Smooth muscle cell (in vitro differentiated cells): ENCODE results near the gene NRXN3. TPM values are rescaled to one million over a fixed set of nuclear protein-coding genes. Genes with fewer than 3 reads are reported as not detected.
A peak's percentile ranks its signal among the peaks of the same experiment; 100 is the strongest.

ENCODE experiments used
- DNase-seq: peaks from one replicate; lab custom pipeline; 2025; ENCODE audit not compliant: unreplicated experiment; lab: John Stamatoyannopoulos, UW
- H2AFZ ChIP-seq: fragments of 200-600 bp; sonication (generic); 2 replicates; pipeline ENCODE4 v1.6.0; 2016; ENCODE audit warnings: antibody characterized with exemption, low read depth, mild to moderate bottlenecking
- H3F3A ChIP-seq: fragments of 200-600 bp; sonication (generic); 2 replicates; pipeline ENCODE4 v1.6.0; 2017; ENCODE audit warnings: antibody characterized with exemption, low read depth
- H3K27ac ChIP-seq: fragments of 200-600 bp; sonication (generic); 2 replicates; pipeline ENCODE4 v1.5.1; 2016; ENCODE audit warnings: low read depth, mild to moderate bottlenecking
- H3K27me3 ChIP-seq: fragments of 200-600 bp; sonication (generic); 2 replicates; pipeline ENCODE4 v1.6.1; 2016; ENCODE audit warnings: low read depth, mild to moderate bottlenecking
- H3K36me3 ChIP-seq: fragments of 200-600 bp; sonication (generic); 2 replicates; pipeline ENCODE4 v1.5.1; 2016; ENCODE audit warnings: low read depth
- H3K4me1 ChIP-seq: fragments of 200-600 bp; sonication (generic); 2 replicates; pipeline ENCODE4 v1.5.1; 2016; ENCODE audit warnings: low read depth
- H3K4me2 ChIP-seq: fragments of 200-600 bp; sonication (generic); 2 replicates; pipeline ENCODE4 v1.6.0; 2016; ENCODE audit warnings: mild to moderate bottlenecking
- H3K4me3 ChIP-seq: fragments of 200-600 bp; sonication (generic); 2 replicates; pipeline ENCODE4 v1.5.1; 2016; ENCODE audit warnings: mild to moderate bottlenecking
- H3K79me2 ChIP-seq: fragments of 200-600 bp; sonication (generic); 2 replicates; pipeline ENCODE4 v1.6.0; 2016; ENCODE audit warnings: low read depth, mild to moderate bottlenecking
- H3K9ac ChIP-seq: fragments of 200-600 bp; sonication (generic); 2 replicates; pipeline ENCODE4 v1.6.0; 2016; ENCODE audit warnings: low read depth
- H3K9me3 ChIP-seq: fragments of 200-600 bp; sonication (generic); replicated peaks from 2 replicates; pipeline ENCODE4 v1.5.1; 2016; ENCODE audit warnings: low read depth
- H4K20me1 ChIP-seq: fragments of 200-600 bp; sonication (generic); 2 replicates; pipeline ENCODE4 v1.6.0; 2016; ENCODE audit warnings: low read depth
- WGBS: methylation state at CpG from one replicate; pipeline ENCODE4 v1.1.7; 2016; ENCODE audit warnings: low lambda C conversion rate; 5-methylcytosine and 5-hydroxymethylcytosine counted together
- polyA plus RNA-seq: library from polyadenylated mRNA; unstranded; fragments of >200 nt; fragmentation: Nextera tagmentation; extraction: Ambion mirVana; gene quantifications from 2 replicates; pipeline ENCODE4 v1.2.1, GENCODE V29; 2016
- total RNA-seq: library from RNA; depleted of rRNA; stranded (reverse); fragments of >200 nt; gene quantifications from 2 replicates; pipeline ENCODE4 v1.2.3, GENCODE V29; 2014
- TF ChIP-seq, protein P1 (sequence below): fragments of 200-600 bp; sonication (generic); IDR thresholded peaks from 2 replicates; pipeline ENCODE4 v1.5.1; 2017; ENCODE audit warnings: borderline replicate concordance, mild to moderate bottlenecking, antibody characterized with exemption; ENCODE audit not compliant: insufficient read depth, poor library complexity, severe bottlenecking

Gene NRXN3
- total and polyA plus RNA-seq, 2 experiments from 2014 or later, result 1.2 to 7.0 TPM

DNA sequence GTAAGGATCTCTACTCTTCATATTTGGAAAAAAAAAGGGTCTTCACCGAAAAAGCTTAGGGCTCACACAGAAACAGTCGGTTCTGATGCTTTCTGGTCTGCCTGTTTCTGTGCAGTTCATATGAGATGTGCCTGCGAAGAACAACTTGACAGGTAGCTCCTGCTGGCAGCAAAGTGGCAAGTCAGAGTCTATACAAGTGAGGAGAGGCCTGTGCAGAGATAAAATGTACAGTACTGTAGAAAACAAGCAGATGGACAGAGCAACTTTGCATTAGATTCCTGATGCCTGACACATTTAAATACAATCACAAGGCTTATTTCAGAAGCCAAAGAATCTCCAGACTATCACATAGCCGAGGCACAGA is 1105.1 kb downstream of the NRXN3 start:
- TF ChIP-seq, protein P1, sequence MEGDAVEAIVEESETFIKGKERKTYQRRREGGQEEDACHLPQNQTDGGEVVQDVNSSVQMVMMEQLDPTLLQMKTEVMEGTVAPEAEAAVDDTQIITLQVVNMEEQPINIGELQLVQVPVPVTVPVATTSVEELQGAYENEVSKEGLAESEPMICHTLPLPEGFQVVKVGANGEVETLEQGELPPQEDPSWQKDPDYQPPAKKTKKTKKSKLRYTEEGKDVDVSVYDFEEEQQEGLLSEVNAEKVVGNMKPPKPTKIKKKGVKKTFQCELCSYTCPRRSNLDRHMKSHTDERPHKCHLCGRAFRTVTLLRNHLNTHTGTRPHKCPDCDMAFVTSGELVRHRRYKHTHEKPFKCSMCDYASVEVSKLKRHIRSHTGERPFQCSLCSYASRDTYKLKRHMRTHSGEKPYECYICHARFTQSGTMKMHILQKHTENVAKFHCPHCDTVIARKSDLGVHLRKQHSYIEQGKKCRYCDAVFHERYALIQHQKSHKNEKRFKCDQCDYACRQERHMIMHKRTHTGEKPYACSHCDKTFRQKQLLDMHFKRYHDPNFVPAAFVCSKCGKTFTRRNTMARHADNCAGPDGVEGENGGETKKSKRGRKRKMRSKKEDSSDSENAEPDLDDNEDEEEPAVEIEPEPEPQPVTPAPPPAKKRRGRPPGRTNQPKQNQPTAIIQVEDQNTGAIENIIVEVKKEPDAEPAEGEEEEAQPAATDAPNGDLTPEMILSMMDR, result no peak
- Histone ChIP-seq H3K4me2 (no peak overlapping the region), H3K36me3 (no peaks in the 10 kb centered on the region), H3K9ac (no peak overlapping the region), H3K27ac (no peak overlapping the region), H2AFZ (no peak overlapping the region), H3K27me3 (peaks cover 53% of the 10 kb centered on the region), H3F3A (no peaks in the 10 kb centered on the region), H3K4me3 (no peak overlapping the region), H3K4me1 (peaks cover 5% of the 10 kb centered on the region), H4K20me1 (no peaks in the 10 kb centered on the region), H3K9me3 (no peaks in the 10 kb centered on the region), H3K79me2 (no peaks in the 10 kb centered on the region)
- WGBS, result 87% methylated on average over 4 of the region's 4 CpGs
- no peak for DNase-seq

DNA sequence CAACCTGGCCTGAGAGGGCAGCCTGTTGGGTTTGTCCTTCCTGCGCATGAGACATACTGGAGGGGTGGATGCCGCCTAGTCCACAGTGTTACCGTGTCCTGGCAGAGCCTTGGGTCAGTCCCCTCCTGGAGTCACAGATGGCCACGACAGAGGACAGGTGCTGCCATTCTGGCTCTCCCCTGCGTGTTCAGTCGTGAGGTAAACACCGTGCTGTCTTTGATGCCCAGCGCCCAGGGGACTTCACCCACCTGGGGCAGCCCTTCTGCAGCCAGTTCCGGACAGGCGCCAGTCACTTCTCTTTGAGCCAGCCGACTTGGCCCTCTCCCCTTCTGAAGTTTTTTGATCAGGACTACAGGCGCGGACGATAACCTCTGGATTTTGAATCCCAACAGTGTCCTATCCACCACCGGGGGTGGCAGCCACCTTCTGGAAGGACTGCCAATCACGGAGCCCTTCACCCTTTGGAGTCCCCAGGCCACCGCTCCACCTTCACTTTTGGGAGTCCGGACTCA is 1108.2 kb downstream of the NRXN3 start:
- TF ChIP-seq, protein P1, result no peak
- Histone ChIP-seq H3K4me3 (peak overlapping the region; percentile 73), H3K9ac (no peak overlapping the region), H2AFZ (peak overlapping the region; percentile 91), H4K20me1 (no peaks in the 10 kb centered on the region), H3K79me2 (no peaks in the 10 kb centered on the region), H3F3A (no peaks in the 10 kb centered on the region), H3K9me3 (no peaks in the 10 kb centered on the region), H3K4me2 (peak overlapping the region; percentile 99), H3K27ac (no peak overlapping the region), H3K27me3 (peaks cover 77% of the 10 kb centered on the region), H3K4me1 (peaks cover 16% of the 10 kb centered on the region), H3K36me3 (no peaks in the 10 kb centered on the region)
- WGBS, result 23% methylated on average over 18 of the region's 18 CpGs
- no peak for DNase-seq

DNA sequence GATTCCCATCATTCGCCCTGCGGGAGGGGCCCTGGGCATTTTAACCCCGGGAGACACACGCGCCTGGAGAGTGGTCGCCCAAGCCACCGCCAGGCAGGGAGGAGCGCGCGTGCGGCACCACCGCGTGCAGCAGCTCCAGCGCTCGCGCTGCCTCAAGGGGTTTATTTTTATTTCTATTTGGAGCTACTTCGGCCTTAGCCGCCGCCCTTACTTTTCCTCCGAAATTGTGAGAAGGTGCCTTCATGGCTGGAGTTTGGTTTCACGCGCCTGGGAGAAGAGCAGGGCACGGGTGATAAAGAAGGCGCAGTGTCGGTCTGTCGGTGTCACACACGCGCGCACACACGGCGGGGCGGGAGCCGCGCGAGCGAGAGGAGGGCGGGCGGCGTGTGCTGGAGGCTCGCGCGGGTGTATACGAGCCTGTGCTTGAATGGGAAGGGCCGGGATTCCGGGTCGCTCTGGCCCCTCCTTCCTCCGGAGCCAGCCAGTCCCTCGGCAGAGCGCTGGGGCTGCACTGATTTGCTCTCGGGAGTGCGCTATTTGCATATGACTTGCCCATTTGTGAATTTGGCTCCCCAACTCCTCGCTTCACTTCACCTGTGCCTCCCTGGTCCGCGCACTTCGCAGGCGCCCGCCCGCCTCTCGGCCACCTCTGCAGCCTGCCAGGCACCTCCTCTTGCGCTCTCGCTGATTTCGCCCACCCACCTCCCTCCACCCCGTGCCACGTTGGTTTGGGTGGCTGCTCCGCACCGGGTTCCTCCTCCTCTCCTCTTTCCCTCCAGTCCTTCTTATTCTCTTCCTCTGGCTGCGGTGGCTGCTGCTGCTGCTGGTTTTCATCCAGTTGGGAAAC is 1108.8 kb downstream of the NRXN3 start:
- no peaks in the 10 kb centered on the region for H3F3A ChIP-seq
- peaks cover 77% of the 10 kb centered on the region for H3K27me3 ChIP-seq
- H4K20me1 ChIP-seq, result no peaks in the 10 kb centered on the region
- no peak overlapping the region for H3K27ac ChIP-seq
- peak; percentile 47 for DNase-seq
- WGBS, result under 1% methylated on average over 58 of the region's 67 CpGs
- H3K4me2 ChIP-seq, result peak overlapping the region; percentile 99
- H3K36me3 ChIP-seq, result no peaks in the 10 kb centered on the region
- no peaks in the 10 kb centered on the region for H3K9me3 ChIP-seq
- peak overlapping the region; percentile 91 for H2AFZ ChIP-seq
- H3K9ac ChIP-seq, result no peak overlapping the region
- H3K4me3 ChIP-seq, result peak overlapping the region; percentile 73
- TF ChIP-seq, protein P1, result no peak
- peaks cover 16% of the 10 kb centered on the region for H3K4me1 ChIP-seq
- no peaks in the 10 kb centered on the region for H3K79me2 ChIP-seq
